ENCODE data around the gene GFOD1. TPM values are rescaled to one million over a fixed set of nuclear protein-coding genes. Genes with fewer than 3 reads are reported as not detected.

The GFOD1 gene
- polyA plus RNA-seq, 1 donor from 2014 or later = 7.0 TPM

GRCh38 chr6:13378669-13379590, 108.5 kb downstream of the GFOD1 start:
- no peaks in the 10 kb centered on the region for H3K9me2 ChIP-seq (ENCODE audit: insufficient read depth, low read length)
- H3K9me3 ChIP-seq (ENCODE audit: low read length) = no peaks in the 10 kb centered on the region
- H4K20me1 ChIP-seq (ENCODE audit: insufficient read depth) = no peaks in the 10 kb centered on the region
- no peaks in the 10 kb centered on the region for H3K79me2 ChIP-seq (replicated peaks; ENCODE audit: insufficient read depth, low read length)
- no peak overlapping the region for H2AFZ ChIP-seq (ENCODE audit: low read depth, low read length)
- H3K27me3 ChIP-seq (ENCODE audit: insufficient read depth, low read depth, low read length) = no peaks in the 10 kb centered on the region
- H3K9ac ChIP-seq (ENCODE audit: low read length) = no peak overlapping the region
- no peaks in the 10 kb centered on the region for H3K36me3 ChIP-seq (ENCODE audit: insufficient read depth, low read length)
- no peaks in the 10 kb centered on the region for H3F3A ChIP-seq (ENCODE audit: insufficient read depth, low read length, poor library complexity, severe bottlenecking)
- no peak overlapping the region for H3K4me3 ChIP-seq (ENCODE audit: low read length)
- H3K27ac ChIP-seq (ENCODE audit: low read length) = no peak overlapping the region
- TF ChIP-seq RAD21 (conservative IDR thresholded peaks at IDR 0.05) (no peak), REST (IDR thresholded peaks at IDR 0.05; ENCODE audit: borderline replicate concordance) (no peak)
- H3K4me2 ChIP-seq (ENCODE audit: low read length) = no peak overlapping the region

GRCh38 chr6:13377054-13377758, 110.2 kb downstream of the GFOD1 start:
- H4K20me1 ChIP-seq (ENCODE audit: insufficient read depth) = no peaks in the 10 kb centered on the region
- no peaks in the 10 kb centered on the region for H3K36me3 ChIP-seq (ENCODE audit: insufficient read depth, low read length)
- TF ChIP-seq SMC3 (conservative IDR thresholded peaks at IDR 0.05; ENCODE audit: poor library complexity) (no peak), EZH2 (IDR thresholded peaks at IDR 0.05; ENCODE audit: borderline replicate concordance, insufficient read depth, low read length, poor library complexity, severe bottlenecking) (no peak), POLR2AphosphoS5 (IDR thresholded peaks at IDR 0.05) (no peak), REST (IDR thresholded peaks at IDR 0.05; ENCODE audit: borderline replicate concordance) (no peak), MXI1 (conservative IDR thresholded peaks at IDR 0.05; ENCODE audit: poor library complexity, severe bottlenecking) (no peak), EP300 (conservative IDR thresholded peaks at IDR 0.05; ENCODE audit: poor library complexity, severe bottlenecking) (no peak), CTCF (IDR thresholded peaks at IDR 0.05; ENCODE audit: poor library complexity, severe bottlenecking) (no peak), TAF1 (IDR thresholded peaks at IDR 0.05; ENCODE audit: low read depth) (no peak), RAD21 (conservative IDR thresholded peaks at IDR 0.05) (no peak)
- H3K9me3 ChIP-seq (ENCODE audit: low read length) = no peaks in the 10 kb centered on the region
- H3K9ac ChIP-seq (ENCODE audit: low read length) = no peak overlapping the region
- H3K27me3 ChIP-seq (ENCODE audit: insufficient read depth, low read depth, low read length) = no peaks in the 10 kb centered on the region
- H3F3A ChIP-seq (ENCODE audit: insufficient read depth, low read length, poor library complexity, severe bottlenecking) = no peaks in the 10 kb centered on the region
- H3K79me2 ChIP-seq (replicated peaks; ENCODE audit: insufficient read depth, low read length) = no peaks in the 10 kb centered on the region
- no peak overlapping the region for H3K4me2 ChIP-seq (ENCODE audit: low read length)
- no peak overlapping the region for H3K4me3 ChIP-seq (ENCODE audit: low read length)
- no peak overlapping the region for H3K27ac ChIP-seq (ENCODE audit: low read length)
- H2AFZ ChIP-seq (ENCODE audit: low read depth, low read length) = no peak overlapping the region
- no peaks in the 10 kb centered on the region for H3K9me2 ChIP-seq (ENCODE audit: insufficient read depth, low read length)
